GM10266 (cell line): ENCODE measurements around the gene IL9.

Experiments used
- DNase-seq: peaks from one replicate; pipeline ENCODE4 v3.0.0; 2012; ENCODE audit errors: extremely low spot score
- TF ChIP-seq, protein P1 (sequence below): IDR thresholded peaks from 2 replicates; pipeline ENCODE4 v1.5.1; 2012; ENCODE audit warnings: mild to moderate bottlenecking, low read depth; ENCODE audit not compliant: control insufficient read depth, insufficient read depth; ENCODE audit errors: missing control alignments

The IL9 gene

DNA sequence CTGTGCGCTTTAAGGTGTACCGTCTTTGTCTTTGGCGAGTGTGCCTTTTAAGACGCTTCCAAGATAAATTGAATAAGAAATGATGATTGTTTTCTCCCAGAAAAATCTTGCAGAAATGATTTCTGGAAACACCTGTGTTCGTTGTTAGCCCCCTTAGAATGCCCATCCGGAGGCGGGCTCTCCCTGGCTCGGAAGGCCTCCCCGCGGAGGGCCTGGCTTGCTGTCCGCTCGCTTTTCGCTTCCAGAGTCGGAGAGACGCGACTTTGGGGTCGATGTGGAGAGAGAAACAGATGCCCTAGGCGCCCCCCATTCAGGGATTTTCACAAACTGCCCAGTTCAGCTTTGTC lies 35.3 kb upstream of the IL9 start:
- TF ChIP-seq, protein P1, sequence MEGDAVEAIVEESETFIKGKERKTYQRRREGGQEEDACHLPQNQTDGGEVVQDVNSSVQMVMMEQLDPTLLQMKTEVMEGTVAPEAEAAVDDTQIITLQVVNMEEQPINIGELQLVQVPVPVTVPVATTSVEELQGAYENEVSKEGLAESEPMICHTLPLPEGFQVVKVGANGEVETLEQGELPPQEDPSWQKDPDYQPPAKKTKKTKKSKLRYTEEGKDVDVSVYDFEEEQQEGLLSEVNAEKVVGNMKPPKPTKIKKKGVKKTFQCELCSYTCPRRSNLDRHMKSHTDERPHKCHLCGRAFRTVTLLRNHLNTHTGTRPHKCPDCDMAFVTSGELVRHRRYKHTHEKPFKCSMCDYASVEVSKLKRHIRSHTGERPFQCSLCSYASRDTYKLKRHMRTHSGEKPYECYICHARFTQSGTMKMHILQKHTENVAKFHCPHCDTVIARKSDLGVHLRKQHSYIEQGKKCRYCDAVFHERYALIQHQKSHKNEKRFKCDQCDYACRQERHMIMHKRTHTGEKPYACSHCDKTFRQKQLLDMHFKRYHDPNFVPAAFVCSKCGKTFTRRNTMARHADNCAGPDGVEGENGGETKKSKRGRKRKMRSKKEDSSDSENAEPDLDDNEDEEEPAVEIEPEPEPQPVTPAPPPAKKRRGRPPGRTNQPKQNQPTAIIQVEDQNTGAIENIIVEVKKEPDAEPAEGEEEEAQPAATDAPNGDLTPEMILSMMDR, result no peak
- no peak for DNase-seq

DNA sequence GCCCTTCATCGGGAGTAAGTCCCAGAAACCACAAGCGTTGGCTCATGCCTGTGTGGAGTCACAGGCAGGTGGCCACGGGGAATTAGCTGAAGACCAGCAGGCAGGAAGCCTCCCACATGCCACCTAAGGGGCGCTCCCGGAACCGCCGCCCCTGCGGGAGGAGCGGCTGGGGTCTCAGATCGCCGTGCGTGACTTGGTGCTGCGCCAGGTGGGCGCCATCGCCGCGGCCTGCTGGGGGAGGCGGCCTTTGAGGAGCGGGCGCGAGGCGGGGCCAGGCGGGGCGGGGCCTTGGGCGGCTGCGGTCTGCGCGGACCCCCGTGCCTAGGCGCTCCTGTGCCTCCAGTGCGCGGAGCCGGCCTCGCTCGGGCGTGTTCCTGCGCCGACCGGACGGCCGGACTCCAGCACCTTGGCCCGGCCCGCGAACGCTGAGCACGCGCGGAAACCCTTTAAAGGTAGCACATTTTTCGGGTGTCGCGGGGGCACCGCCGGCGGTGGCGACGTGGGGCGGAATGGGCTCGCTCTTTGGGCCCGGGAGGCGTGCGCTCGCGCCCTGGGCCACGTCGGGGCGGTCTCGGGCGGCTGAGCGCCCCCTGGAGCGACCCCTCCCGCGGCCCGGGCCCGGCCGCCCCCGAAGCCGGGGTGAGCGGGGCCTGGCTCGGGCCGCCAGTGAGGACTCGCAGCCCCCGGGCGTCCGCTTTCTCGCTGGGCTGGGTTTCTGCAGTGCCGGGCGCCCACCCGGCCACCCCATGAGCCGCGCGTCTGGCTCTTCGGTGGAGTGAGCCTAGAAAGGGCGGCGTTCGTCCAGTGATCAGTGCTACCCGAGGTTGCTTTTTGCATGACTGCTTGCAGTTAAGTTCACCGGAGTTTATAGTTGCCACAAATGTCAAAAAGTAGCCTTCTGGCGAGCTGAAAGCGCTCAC lies 34.6 kb upstream of the IL9 start:
- TF ChIP-seq, protein P1, result no peak
- DNase-seq, result no peak

DNA sequence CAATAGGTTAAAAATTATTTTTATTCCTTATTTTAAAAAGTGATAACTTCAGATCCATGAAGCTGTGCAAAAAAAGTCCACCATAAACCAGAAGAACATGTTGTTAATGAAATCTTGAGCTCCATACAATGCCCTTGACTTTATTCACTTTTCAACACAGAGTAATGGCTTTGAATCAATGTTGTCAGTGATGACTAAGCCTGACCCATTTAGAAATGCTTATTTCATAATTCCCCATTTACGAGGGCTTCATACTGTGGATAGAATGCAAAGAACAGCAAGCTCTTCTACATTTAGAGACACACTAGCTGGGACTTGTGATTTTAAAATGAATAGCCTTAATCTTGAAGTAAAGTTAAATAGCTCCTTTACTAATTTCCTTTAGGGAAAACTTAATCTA lies 25.7 kb upstream of the IL9 start:
- DNase-seq, result no peak

DNA sequence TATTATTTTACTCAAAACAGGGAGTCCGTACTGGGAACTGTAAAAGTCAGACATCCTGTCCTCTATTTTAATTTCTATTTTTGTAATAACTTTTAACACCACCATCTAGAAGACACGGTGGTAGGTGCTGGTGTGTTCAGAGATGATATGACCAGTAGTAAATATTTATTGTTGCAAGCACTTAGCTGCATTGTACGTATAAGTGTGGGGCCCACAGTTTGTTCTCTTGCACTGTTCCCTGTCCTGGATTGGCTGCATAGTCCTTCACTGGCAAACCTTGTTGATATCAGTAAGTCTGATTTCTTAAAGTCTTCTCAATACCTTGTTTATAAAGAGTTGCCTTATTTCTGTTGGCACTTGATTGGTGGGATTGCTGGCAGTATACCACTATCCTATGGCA lies 24.6 kb upstream of the IL9 start:
- TF ChIP-seq, protein P1, result no peak

More for the DNA sequence above, 25.7 kb upstream of the IL9 start:
- TF ChIP-seq, protein P1, result no peak

DNA sequence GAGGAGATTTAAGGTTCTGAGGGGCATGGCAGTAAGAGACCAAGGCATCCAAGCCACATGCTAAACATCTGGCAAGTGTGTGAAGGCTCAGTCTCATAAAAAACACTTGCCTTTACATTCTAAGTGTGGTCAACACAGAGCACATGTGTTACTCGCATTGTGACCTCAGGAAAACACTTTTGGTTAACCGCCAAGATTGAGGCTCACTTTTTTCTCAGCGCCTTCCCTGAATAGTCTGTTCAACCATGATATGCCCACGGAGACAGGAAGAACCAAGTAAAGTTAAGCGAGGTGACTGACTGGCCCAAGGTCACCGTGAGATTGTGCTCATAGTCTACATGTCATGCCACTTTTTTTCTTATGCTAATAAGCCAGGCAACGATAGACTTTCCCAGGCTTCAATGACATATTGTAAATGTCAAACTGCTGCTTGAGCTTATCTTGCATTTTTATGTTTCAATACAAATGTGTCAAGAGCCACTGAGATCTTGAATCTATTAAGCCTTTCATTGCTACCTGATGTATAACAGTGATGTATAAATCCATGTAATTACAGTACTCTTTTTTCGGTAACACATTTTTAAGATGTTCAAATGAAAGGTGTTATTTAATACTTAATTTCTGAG lies 21.1 kb upstream of the IL9 start:
- no peak for DNase-seq
- TF ChIP-seq, protein P1, result no peak

More for the DNA sequence above, 24.6 kb upstream of the IL9 start:
- DNase-seq, result no peak

DNA sequence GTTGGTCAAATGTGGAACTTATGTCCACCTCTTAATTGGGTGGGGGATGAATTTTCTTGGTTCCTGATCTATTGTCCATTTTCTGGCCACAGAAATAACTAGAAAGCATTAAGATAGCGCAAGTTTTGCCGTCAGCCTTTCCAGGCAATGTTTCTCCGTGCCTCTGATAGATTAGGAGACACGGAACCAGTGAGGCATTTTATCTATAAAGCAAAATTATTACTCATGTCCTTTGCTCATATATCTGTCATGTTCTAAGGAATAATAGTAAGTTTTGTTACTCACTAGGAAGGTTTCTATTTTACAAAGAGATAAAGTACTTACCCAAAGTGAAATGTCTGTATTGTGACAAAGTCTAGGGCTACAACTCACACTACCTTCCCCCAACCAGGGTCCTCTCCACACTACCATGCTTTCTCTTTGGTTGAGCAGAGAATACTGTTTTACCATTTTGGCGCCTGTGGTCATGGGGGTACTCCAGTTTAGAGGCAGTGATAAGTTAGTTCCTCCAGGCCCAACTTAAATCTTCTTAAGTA lies 19.9 kb upstream of the IL9 start:
- DNase-seq, result no peak
- TF ChIP-seq, protein P1, result no peak
